Stimulated activated naive B cell treated with anti-CD40 and anti-IgM and Interleukin-4, amounts not matched to agents 10 μg/mL and 1 μg/mL and 100 μg/mL, for 72 hours (primary cell): ENCODE data around the gene CPLX1.

ENCODE experiments used
- ATAC-seq, 2 donors: fragments of 150-1000 bp; cut with Tn5 transposase; replicated peaks; 2 replicates each; pipeline ENCODE4 v1.10.0; 2021; ENCODE audit warnings: moderate library complexity in 1 of 2
- DNase-seq: peaks from one replicate; pipeline ENCODE4 v3.0.0; 2021
- H3K27ac Mint-ChIP-seq: one replicate; pipeline ENCODE4 v1.8.0; 2022; ENCODE audit warnings: mild to moderate bottlenecking, mixed read lengths
- H3K27me3 Mint-ChIP-seq, 2 donors: one replicate each; pipeline ENCODE4 v1.8.0; 2022; ENCODE audit warnings: mixed read lengths in 2 of 2
- H3K36me3 Mint-ChIP-seq, 2 donors: one replicate each; pipeline ENCODE4 v1.8.0; 2022; ENCODE audit warnings: mixed read lengths in 2 of 2, mild to moderate bottlenecking in 1 of 2
- H3K4me1 Mint-ChIP-seq, 2 donors: one replicate each; pipeline ENCODE4 v1.8.0; 2022; ENCODE audit warnings: mixed read lengths in 2 of 2, mild to moderate bottlenecking in 1 of 2
- H3K4me3 Mint-ChIP-seq, 2 donors: one replicate each; pipeline ENCODE4 v1.8.0; 2022; ENCODE audit warnings: mild to moderate bottlenecking in 2 of 2, mixed read lengths in 2 of 2, moderate library complexity in 1 of 2
- H3K9me3 Mint-ChIP-seq, 2 donors: one replicate each; pipeline ENCODE4 v1.8.0; 2022; ENCODE audit warnings: mixed read lengths in 2 of 2, mild to moderate bottlenecking in 1 of 2

Gene CPLX1

GRCh38 chr4:791898-792625 lies 33.9 kb downstream of the CPLX1 start:
- peak overlapping the region in 1 of 2 donors; percentile 36 for H3K4me3 Mint-ChIP-seq
- no peak overlapping the region for H3K27ac Mint-ChIP-seq
- ATAC-seq (peak in 1 of 2 donors; percentile 19), DNase-seq (no peak)
- peaks cover 56 to 79% of the 10 kb centered on the region in 2 donors for H3K27me3 Mint-ChIP-seq
- no peaks in the 10 kb centered on the region for H3K9me3 Mint-ChIP-seq
- H3K36me3 Mint-ChIP-seq = no peaks in the 10 kb centered on the region
- H3K4me1 Mint-ChIP-seq = peaks cover 25 to 27% of the 10 kb centered on the region in 2 donors

- H3K36me3 Mint-ChIP-seq = no peaks in the 10 kb centered on the region
These were observed 34.6 kb downstream of the CPLX1 start for GRCh38 chr4:791252-791897.

DNA sequence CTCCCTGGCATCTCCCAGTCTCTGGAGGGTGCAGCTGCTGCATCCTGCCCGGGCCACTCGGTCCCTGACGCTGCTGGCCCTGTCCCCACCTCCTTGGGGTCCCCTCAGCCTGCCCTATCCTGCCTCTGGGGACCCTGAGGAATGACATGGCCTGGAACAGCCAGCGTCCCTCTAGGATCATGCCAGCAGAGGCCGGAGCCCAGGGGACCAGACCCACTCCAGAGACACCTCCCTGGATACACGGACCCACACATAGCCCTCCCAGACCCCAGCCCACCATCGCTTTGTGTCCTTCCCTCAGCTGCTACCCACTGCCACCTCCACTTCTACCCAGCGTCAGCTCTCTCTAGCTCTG lies 35.5 kb downstream of the CPLX1 start:
- ATAC-seq (no peak), DNase-seq (no peak)
- H3K27me3 Mint-ChIP-seq = peaks cover 54 to 72% of the 10 kb centered on the region in 2 donors
- no peaks in the 10 kb centered on the region for H3K9me3 Mint-ChIP-seq
- H3K27ac Mint-ChIP-seq = no peak overlapping the region
- no peak overlapping the region for H3K4me3 Mint-ChIP-seq
- H3K4me1 Mint-ChIP-seq = peaks cover 27 to 31% of the 10 kb centered on the region in 2 donors
- no peaks in the 10 kb centered on the region for H3K36me3 Mint-ChIP-seq

More at GRCh38 chr4:791252-791897, 34.6 kb downstream of the CPLX1 start:
- Mint-ChIP-seq H3K9me3 (no peaks in the 10 kb centered on the region), H3K27me3 (peaks cover 50 to 75% of the 10 kb centered on the region in 2 donors), H3K27ac (no peak overlapping the region), H3K4me3 (no peak overlapping the region), H3K4me1 (peaks cover 25 to 27% of the 10 kb centered on the region in 2 donors)
- ATAC-seq (no peak), DNase-seq (no peak)

- peaks cover under 1 to 2% of the 10 kb centered on the region in 2 donors for H3K36me3 Mint-ChIP-seq
- no peaks in the 10 kb centered on the region for H3K9me3 Mint-ChIP-seq
- H3K4me1 Mint-ChIP-seq = peaks cover 28 to 34% of the 10 kb centered on the region in 2 donors
- H3K27me3 Mint-ChIP-seq = peaks cover 58 to 75% of the 10 kb centered on the region in 2 donors
- no peak overlapping the region for H3K4me3 Mint-ChIP-seq
- H3K27ac Mint-ChIP-seq = no peak overlapping the region
- ATAC-seq (no peak), DNase-seq (no peak)
These were observed 36.1 kb downstream of the CPLX1 start for GRCh38 chr4:789571-790465.

DNA sequence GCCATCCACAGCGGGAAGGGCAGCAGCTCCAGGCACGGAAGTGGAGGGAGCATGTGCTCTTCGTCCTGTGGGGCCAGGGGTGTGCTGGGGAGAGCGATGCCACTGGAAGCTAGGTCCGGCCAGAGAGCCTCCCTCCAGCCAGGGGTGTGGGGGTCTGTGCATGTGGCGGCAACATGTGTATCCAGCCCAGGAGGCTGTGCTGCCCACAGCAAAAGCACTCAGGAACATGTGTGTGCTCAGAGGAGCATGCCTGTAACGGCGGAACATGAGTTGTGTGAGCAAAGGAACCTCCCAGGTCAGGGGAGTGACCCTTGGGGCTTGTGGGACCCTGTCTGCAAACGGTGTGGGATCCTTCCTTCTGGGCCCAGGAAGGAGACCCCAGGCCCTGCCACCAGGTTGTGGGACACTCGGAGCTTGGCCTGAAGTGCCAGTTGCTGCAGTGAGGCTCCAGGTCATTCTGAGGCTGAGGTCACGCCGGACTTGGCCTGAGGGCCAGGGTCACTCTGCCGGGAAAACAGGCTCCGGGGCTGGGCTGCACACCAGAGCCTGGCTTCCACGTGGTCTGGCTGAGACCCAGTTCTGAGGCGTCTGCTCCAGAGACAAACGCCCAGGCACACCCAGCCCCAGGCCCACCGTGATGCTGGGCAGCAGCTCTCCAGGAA lies 37.2 kb downstream of the CPLX1 start:
- peaks cover 4 to 5% of the 10 kb centered on the region in 2 donors for H3K36me3 Mint-ChIP-seq
- no peak overlapping the region for H3K27ac Mint-ChIP-seq
- peaks cover 24 to 34% of the 10 kb centered on the region in 2 donors for H3K4me1 Mint-ChIP-seq
- peaks cover 56 to 75% of the 10 kb centered on the region in 2 donors for H3K27me3 Mint-ChIP-seq
- H3K4me3 Mint-ChIP-seq = no peak overlapping the region
- DNase-seq (no peak), ATAC-seq (no peak)
- no peaks in the 10 kb centered on the region for H3K9me3 Mint-ChIP-seq

DNA sequence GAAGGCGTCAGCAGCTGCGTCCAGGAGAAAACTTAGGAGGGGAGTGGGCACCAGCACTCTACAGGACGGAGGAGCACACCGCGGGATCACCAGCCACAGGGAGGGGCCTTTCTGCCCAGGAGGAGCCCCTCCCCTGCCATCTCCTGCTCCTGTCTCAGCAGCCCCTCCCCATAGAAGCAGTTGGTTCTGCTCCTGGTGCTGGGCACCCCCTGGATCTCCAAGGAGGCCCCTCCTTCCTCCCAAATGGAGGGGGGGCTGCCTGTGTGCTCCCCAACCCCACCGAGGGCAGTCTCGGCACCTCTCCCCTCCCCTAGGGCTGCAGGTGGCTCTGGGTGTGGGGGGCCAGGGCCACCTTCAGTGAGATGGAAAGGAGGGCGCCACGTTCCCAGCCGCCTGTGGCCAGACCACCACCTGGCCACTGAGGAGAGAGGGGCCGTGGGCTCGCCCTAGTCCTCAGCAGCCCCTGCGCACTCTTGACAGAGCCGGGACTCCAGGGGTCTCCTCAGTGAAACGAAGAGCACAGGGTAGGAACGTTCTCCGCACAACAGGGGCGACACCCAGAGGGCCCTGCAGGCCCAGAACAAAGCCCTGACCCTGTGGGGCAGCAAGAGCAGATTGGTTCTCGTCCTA lies 37.8 kb downstream of the CPLX1 start:
- Mint-ChIP-seq H3K4me1 (peaks cover 22 to 36% of the 10 kb centered on the region in 2 donors), H3K36me3 (peaks cover 4 to 5% of the 10 kb centered on the region in 2 donors), H3K4me3 (no peak overlapping the region), H3K27ac (no peak overlapping the region), H3K27me3 (peaks cover 50 to 72% of the 10 kb centered on the region in 2 donors), H3K9me3 (no peaks in the 10 kb centered on the region)
- no peak for ATAC-seq
- no peak for DNase-seq

GRCh38 chr4:787561-787981 lies 38.4 kb downstream of the CPLX1 start:
- Mint-ChIP-seq H3K36me3 (peaks cover 4 to 5% of the 10 kb centered on the region in 2 donors), H3K9me3 (no peaks in the 10 kb centered on the region), H3K4me3 (peak overlapping the region in 1 of 2 donors; percentile 13), H3K27me3 (peaks cover 47 to 66% of the 10 kb centered on the region in 2 donors), H3K27ac (no peak overlapping the region), H3K4me1 (peaks cover 19 to 36% of the 10 kb centered on the region in 2 donors)
- ATAC-seq (peak; percentile 15 to 18), DNase-seq (no peak)

DNA sequence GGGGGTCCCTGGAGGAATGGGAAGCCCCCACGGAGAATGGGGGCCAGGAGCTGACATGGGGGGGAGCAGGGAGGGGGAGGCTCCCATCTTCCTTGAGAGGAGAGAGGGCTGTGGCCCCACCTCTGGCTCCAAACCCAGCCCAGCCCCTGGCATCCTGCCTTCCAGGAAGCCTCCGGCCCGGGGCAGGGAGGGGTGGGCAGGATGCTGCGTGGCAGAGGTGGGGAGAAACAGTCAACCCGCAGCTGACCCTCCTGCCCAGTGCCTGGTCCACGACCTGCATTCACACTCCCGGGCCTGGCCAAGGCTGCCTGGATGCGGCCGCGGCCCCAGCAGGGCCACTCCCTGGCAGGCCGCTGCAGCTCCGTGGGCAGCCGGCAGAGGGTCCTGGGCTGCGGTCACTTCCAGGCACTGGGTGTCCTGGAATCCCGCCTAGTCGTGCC lies 39.0 kb downstream of the CPLX1 start:
- H3K36me3 Mint-ChIP-seq = peaks cover 4 to 5% of the 10 kb centered on the region in 2 donors
- H3K4me1 Mint-ChIP-seq = peaks cover 21 to 39% of the 10 kb centered on the region in 2 donors
- peak overlapping the region in 1 of 2 donors; percentile 13 for H3K4me3 Mint-ChIP-seq
- no peak for DNase-seq
- peaks cover 43 to 62% of the 10 kb centered on the region in 2 donors for H3K27me3 Mint-ChIP-seq
- no peak for ATAC-seq
- no peak overlapping the region for H3K27ac Mint-ChIP-seq
- no peaks in the 10 kb centered on the region for H3K9me3 Mint-ChIP-seq

DNA sequence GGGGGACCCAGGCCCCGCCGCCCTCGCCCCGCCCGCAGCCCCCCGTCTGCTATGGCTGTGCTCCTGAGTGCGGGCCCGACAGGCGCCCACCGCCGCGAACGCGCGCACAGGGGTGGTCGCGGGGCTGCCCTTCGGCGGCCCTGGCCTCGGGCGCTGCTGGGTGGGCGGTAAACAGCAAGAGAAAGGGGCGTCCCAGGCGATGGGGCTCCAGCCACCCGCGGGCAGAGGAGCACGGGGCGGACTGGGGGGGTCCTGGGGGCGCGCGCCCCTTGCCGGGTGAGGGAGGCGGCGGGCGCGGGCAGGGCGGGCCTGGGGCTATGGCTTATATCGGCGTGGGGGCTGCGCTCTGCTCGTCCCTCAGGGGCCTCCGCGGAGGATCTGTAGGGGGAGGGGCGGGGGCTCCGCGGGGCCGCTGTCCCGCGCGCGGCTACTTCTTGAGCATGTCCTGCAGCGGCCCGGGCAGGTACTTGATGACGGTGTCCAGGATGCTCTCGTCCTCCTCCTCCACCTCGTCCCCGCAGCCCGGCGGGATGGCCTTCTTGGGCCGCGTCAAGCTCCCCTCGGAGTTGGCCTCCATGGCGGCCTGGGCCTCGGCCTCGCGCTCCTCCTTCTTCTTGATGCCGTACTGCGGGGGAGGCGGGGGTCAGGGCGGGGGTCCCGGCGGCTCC lies 39.7 kb downstream of the CPLX1 start:
- Mint-ChIP-seq H3K9me3 (no peaks in the 10 kb centered on the region), H3K4me3 (peak overlapping the region in 1 of 2 donors; percentile 75), H3K27ac (no peak overlapping the region), H3K27me3 (peaks cover 43 to 62% of the 10 kb centered on the region in 2 donors), H3K4me1 (peaks cover 21 to 39% of the 10 kb centered on the region in 2 donors), H3K36me3 (peaks cover 4 to 5% of the 10 kb centered on the region in 2 donors)
- ATAC-seq = no peak
- no peak for DNase-seq

DNA sequence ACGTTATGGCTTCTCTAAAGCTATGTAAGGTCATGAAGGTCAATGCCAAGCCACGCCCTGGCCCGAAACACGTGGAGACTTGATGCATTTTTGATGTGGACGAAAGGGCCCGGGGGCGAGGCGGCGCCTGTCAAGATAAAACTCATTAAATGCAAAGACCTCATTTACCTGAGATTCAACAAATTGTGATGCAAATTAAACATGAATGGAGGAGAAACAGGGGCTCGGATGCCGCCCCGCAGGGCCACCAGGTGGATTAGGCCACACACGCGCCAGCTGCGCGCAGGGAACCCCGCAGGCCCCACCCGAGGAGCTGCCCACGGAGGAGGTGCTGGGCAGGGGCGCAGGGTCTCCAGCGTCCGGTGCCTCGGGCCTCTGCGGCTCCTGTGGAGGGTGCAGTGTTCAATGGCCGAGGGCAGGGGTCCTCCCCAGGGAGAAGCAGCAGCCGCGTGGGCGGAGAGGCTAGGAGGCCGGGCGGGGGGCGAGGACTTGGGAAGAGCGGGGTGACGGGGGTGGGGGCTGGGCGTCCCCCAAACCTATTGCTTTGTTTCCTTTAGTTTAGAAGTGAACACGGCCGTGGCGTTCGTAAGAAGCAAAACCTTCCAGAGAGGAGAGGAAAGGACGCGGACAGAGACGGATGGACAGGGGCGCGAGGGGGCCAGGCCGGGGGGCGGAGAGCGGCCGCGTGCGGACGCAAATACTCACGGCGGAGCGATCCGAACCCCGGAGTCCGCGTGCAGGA lies 40.4 kb downstream of the CPLX1 start:
- Mint-ChIP-seq H3K4me1 (peaks cover 23 to 41% of the 10 kb centered on the region in 2 donors), H3K36me3 (peaks cover 4 to 8% of the 10 kb centered on the region in 2 donors), H3K9me3 (no peaks in the 10 kb centered on the region), H3K27me3 (peaks cover 38 to 56% of the 10 kb centered on the region in 2 donors), H3K4me3 (peak overlapping the region; percentile 75 to 78), H3K27ac (peak overlapping the region; percentile 79)
- no peak for ATAC-seq
- no peak for DNase-seq

DNA sequence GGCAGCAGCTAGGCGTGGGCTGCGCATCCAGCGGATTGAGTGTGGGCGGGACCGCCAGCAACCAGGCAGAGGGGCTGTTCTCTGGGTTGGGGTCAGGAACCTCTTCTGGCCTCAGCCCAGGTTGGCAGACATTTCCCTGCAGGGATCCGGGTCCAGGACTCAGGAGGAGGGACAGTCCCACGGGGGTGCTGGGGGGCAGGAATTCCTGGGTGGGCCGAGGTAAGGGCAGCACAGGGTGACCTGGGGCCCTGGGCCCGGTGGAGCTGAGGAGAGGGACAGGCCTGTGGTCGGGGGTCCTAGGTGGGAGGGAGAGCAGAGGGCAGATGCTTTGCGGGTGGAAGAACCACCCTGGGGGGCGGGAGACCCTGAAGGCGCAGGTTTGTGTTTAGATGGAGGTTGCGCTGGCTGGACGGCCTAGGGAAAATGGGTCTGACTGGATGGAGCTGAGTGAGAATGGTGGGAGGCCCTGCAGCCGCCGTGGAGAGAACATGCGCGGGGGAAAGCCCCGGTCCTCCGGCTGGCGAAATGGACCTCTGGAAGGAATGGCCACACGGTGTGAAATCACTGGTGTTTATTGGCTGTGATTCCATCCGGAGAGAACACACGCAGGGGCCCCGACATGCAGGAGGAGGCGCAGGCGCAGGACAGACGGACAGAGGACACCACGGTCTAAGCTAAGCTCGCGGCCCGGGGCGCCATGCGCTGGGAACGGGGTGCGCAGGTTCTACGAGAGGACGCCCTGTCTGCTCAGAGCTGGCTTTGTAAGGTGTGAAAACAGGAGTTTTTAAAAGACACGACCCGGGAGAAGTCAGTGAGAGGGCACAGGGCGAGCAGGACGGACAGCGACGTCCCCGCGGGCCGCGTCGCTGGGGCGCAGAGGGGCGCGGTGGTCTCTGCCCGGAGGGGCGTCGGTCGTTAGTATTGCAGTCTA lies 41.3 kb downstream of the CPLX1 start:
- H3K36me3 Mint-ChIP-seq = peaks cover 12 to 16% of the 10 kb centered on the region in 2 donors
- ATAC-seq (no peak), DNase-seq (no peak)
- H3K4me1 Mint-ChIP-seq = peaks cover 29 to 49% of the 10 kb centered on the region in 2 donors
- peak overlapping the region; percentile 75 to 78 for H3K4me3 Mint-ChIP-seq
- H3K27ac Mint-ChIP-seq = peak overlapping the region; percentile 67
- H3K9me3 Mint-ChIP-seq = no peaks in the 10 kb centered on the region
- peaks cover 37 to 51% of the 10 kb centered on the region in 2 donors for H3K27me3 Mint-ChIP-seq
